COLO668 (cell line): ENCODE results near the gene ZBTB24.
"Not testable (repeated sequence)": the region's sequence is repeated elsewhere in the genome, so short reads cannot be mapped to it uniquely, and the experiment has no call there.

Source experiments
- DNase-seq: peaks from one replicate; lab custom pipeline; 2025; ENCODE audit not compliant: unreplicated experiment; lab: John Stamatoyannopoulos, UW

ZBTB24 gene

DNA sequence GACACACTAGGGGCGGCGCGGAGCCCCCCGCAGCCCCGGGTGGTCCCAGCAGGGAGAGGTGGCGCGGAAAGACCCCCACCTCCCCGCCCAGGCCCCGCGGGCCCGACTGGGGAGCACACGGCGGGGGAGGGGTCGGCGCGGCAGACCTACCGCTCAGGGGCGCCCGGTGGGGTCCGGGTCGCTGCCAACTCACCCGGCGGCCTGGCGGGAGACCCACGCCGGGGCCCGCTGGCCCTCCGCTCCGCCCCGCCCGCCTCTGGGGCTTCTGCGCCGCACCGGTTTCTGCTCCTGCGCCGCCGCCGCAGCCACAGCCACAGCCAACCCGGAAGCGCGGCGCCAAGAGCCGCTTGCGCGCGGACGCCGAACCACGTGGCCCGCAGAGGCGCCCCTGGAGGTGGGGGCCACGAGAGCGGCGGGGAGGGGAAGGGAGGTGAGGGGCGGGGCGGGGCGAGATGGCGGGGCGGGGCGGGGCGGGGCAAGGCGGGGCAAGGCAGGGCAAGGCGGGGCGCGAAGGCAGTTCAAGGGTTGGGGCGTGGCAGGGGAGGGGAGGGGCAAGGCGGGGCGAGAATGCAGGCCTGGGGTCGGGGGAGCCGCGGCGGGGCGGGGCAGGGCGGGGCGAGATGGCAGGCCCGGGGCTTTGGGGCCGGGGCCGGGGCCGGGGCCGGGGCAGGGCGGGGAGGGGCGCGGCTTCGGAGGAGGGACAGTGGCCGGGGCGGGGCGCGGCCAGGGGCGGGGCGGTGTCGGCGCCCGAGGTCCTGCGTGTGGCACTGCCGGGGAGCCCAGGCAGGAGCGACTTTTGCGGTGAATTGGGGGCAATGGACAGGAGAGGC lies at the start of gene ZBTB24:
TSS of gene ZBTB24 (minus strand) at position 315 of the 830 bp plus-strand sequence. CDS start 1,193 bp downstream, outside the sequence.
- DNase-seq, result peak; percentile 91

DNA sequence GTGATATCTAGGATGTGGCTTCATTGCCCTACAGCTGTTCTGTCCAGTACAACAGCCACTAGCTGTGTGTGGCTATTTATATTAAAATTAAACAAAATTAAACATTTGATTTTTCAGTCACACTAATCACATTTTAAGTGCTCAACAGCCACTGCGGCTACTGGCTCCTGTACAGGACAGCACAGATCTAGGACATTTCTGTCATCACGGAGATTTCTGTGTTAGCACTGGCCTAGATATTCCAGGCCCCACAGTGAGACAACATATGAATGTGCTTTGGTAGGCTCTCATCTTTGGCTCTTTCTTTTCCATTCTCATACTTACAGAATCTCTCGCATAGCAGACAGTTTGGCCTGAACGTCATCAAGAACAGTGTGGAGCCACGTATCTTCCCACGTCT lies 48.4 kb upstream of the ZBTB24 start:
- DNase-seq, result no peak

DNA sequence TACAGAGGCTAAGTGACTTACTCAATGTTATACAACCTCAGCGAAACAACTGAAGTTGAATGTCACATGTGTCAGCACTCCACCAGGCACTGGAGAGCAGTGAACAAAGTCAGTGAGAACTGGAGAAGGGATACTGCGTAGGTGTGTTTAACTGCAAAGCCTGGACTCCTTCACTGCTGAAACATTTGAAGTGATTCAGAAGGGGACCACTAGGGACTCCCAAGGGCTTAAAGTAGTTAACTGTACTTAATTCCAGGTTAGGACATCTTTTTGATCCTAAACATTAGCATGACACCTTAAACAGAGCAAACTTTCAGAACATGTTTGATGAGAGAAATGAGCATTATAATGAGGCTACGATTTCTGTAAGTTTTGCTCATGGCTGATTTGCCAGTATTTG lies 45.0 kb upstream of the ZBTB24 start:
- no peak for DNase-seq

DNA sequence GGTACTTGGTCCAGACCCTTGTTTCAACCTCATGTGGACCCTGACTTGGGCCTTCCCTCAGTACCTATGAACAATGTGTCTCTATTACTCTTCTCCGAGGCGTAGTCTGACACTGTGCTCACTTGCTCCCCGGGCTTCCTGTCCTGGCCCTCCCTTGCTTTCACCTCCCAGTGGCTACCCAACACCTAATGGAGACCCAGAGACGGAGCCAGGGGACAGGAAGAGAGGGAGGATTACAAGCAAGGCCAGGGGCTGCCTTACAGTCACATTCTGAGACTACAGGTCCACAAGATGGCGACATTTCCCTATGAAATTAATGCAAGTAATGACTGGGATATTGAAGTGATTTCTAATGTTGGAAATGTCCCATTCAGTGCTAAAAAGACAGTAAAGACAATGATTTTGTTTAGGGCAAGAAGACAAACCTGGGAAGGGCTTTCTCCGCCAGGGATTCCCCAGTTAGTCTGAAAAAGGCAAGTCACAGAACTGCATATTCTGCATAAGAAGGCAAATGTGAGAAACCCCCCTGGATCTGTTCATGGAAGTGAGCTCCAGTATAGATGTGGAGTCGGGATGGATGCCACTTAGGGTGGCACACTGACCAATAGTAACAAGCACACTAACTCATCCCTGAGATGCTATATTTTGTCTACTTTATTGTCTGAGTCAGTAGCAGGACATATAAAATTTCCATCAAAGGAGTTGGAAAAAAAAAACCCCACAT lies 44.0 kb upstream of the ZBTB24 start:
- DNase-seq, result peak; percentile 41

DNA sequence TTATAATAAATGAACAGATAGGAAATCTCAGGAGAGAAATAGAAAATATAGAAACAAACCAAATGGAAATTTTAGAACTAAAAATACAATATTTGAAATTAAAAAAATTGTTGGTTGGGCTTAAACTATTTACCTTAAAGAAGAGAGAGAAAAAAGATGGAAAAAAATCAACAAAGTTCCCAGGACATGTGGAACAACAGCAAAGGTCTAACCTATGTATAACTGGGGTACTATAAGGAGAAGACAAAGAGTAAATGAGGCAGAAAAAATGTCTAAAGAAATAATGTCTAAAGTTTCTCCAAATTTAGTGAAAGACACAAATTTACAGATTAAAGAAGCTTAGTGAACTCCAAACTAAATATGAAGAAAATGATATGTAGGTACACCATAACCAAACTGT lies 41.1 kb upstream of the ZBTB24 start:
- DNase-seq, result no peak

DNA sequence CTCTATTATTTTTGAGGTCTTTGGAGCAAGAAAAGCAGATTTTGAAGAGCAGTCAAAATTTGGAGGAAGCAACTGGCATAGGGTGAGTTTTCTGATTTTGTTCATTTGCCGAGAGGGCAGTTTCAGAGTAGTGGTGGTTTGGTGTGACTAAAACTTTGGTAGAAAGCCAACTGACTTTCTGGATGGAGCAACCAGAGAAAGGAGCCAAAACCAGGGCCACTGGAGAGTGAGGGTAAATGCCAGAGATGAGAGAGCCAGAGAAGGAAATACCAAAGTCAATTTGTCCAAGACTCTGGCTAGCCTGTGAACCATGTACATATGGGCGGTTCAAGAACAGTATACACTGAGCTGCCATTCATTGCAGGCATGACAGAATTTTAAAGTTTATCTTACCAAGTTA lies 40.5 kb upstream of the ZBTB24 start:
- DNase-seq, result no peak

DNA sequence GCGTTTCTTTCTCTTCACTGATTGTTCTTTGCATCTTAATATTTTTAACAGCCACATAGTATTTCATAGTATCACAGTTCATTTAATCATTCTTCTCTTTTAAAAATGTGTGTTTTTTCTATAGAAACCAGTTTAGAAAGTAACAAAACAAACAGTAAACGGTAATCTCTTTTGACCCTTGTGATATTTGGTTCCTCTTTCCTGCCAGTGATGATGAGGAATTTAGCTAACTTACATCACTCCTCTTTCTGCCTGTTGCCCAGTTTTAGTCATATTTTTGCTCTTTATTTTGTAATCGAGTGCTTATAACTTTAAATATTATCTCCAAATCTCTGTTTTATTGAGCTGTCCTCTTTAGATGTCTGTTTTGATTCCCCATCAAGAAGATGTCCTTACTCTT lies 38.1 kb upstream of the ZBTB24 start:
- no peak for DNase-seq

DNA sequence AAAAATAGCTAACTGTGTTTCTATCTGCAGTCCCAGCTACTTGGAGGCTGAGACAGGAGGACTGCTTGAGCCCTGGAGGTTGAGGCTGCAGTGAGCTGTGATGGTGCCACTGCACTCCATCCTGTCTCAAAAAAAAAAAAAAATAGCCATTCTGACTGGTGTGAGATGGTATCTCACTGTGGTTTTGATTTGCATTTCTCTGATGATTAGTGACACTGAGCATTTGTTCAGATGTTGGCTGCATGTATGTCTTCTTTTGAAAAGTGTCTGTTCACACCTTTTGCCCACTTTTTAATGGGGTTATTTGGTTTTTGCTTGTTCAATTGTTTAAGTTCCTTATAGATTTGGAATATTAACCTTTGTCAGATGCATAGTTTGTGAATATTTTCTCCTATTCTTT lies 36.6 kb upstream of the ZBTB24 start:
- DNase-seq, result not testable (repeated sequence)

DNA sequence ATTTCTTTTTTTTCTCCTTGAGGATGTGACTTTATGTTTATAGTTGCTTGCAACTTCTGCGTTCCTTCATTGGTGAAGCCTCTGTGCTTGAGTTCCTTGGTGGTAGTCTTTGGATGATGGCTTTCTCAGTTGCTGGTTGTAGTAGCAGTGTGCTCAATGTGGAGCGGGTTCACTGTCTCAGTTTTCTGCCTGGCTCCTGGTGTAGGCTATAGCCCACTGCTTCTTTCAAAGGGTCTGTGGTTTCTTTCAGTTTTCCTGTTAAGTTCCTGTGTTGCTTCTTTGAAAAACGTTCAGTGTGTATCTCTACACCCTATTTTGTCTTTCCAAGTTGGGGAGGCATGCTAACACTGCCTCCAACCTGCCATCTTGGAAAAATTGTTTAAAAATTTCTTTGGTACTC lies 33.9 kb upstream of the ZBTB24 start:
- DNase-seq, result no peak

DNA sequence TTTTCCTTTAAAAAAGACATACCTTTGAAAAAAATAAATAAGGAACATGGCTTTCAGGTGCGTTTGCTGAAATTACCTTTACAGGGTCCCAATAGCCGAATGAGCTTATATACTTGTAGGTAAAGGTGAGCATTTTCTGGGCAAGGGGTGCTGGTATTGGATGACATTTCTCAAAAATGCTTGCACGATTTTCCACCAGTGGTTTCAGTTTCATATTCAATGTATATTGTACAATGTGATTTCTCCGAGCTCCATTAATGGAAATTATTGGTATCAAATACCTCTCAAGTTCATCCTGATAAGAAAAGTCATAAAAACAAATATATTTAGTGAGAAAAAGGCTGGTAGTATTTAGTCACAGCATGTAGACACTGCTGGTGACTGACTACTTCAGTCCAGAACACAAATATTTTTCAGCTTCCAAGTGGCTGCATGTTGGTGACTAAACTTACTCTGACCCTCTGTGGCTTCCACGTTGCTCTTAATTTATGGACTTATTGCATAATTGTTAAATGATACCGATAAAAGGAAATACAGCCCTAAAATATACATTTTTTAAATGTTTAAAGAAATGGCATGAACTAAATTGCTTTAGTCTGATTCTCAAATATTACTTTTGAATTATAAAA lies 32.9 kb upstream of the ZBTB24 start:
- no peak for DNase-seq

DNA sequence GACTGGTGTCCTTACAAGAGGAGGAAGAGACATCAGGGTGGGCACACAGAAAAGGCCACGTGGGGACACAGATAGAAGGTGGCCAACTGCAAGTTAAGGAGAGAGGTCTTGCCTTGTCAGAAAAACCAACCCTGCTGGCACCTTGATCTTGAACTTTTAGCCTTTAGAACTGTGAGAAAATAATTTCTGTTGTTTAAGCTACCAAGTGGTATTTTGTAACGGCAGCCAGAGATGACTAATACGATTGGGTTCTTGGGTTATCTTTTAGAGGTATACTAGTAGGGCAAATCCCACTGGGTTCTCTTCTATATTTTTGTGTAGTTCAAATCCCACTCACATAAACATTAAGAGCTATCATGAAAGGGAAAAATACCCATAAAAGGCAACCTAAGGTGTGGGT lies 31.9 kb upstream of the ZBTB24 start:
- DNase-seq, result no peak

DNA sequence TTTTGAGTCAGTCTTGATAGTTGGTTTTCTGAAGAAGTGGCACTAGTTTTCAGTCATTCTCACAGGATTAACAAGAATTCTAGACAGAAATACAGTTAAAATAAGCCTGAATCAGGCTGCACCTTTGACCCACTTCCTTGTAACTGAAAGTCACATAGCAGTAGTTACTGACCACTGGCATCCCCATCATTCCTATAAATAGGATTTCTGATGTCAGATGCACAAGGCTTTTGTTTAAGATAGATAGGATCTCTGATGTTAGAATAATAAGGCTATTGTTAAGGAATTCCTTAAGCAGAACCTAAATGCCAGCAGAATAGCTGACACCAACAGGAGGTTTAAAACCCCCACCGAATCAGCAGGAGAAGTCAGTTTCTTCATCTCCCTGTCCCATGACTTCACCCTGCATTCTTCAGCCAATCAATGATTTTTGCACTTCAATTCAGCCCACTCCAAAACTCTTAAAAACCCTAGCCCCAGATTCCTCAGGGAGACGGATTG lies 30.6 kb upstream of the ZBTB24 start:
- no peak for DNase-seq

DNA sequence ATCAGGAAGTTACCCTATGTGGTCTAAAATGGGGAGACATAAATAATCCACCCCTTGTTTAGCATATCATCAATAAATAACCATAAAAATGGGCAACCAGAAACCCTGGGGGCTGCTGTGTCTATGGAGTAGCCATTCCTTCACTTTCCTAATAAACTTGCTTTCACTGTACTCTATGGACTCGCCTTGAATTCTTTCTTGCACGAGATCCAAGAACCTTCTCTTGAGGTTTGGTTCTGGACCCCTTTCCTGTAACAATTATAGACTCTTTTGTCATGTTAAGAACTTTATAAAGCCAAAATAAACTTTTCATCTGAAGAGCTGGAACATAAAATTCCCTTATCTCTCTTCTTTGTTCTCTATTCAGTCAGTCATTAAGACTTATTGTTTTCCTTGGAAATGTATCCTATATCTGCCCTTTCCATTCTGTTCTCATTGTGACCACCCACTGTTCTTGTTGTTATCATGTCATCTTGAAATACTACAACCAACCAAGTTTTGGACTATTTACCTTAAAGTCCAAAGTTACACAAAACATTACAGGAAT lies 29.3 kb upstream of the ZBTB24 start:
- DNase-seq, result no peak

DNA sequence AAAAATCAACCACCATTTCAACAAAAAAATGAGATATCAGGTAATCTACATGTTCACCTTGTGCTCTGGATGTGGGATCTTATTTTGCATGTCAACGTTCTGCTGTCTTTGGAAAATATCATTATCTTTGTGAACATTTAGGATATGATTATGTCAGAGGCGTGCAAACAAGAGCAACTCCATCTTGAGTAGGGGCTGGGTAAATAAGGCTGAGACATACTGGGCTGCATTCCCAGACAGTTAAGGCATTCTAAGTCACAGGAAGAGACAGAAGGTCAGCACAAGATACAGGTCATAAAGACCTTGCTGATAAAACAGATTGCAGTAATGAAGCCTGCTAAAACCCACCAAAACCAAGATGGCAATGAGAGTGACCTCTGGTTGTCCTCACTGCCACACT lies 28.8 kb upstream of the ZBTB24 start:
- no peak for DNase-seq

DNA sequence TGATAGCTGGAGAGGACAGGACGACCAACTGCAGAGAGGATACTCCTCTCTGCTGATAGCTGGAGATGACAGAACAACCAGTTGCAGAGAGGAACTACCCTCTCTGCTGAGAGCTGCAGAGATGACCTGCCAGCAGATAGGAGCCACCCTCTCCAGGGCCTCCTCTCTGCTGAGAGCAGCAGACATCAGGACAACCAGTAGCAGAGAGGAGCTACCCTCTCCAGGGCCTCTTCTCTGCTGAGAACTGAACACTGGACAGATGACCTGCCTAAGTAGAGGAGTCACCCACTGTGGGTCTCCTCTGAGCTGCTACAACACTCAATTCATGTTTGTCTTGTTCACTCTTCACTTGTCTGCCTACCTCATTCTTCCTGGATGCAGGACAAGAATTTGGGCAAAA lies 27.3 kb upstream of the ZBTB24 start:
- no peak for DNase-seq

DNA sequence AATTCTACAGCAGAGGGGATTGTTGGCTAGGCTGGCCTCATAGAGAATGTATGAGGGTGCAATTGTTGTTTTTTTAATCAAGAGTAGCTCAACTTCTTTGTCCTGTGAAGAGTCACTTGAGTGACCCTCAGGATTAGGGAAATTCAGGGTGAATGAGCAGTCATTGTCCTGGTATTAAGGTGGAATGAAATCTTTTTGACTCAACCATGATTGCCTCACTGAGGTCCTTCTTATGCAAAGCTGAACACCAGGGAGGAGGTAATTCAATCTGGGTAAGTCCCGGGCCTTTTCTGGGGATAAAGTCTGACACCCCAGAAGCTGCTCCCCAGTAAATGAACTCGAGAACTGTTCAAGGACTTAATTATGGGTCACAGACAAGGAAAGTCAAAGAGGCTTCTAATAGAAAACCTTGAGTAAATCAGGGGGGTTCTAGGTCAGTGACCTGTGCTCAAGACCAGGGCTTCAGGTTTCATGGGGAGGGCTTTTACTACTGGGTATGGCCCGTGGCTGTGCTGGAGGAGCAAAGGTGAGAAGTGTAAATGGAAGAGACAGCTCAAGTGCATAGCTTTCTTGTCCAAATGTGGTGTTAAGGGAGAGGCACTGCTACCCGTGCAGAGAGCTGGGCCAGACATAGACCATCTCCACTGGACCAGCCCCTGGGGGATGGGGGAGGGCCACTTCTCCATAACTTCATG lies 25.3 kb upstream of the ZBTB24 start:
- DNase-seq, result no peak

DNA sequence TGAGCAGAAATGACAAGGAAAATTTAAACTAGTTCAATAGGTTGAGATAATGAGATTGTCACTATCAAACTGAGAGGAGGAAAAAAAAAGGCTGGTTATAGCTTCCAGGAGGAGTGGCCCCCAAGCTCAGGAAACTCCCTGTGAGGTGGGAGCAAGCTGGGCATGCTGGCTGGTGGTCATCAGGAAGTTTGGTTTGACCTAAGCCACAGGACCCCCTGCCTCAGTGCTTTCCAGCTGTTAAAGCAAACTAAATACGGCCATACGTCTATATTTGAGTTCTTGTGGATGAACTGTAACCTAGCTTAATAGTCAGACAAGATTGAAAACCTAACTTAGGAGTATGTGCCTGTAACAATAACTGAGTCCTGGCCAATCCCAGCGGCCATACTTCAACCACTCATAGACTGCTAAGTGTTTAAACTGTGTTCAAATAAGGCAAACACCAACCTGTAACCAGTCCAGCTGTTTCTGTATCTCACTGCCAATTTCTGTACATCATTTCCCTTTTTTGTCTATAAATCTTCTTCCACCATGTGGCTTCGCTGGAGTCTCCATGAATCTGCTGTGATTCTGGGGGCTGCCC lies 24.6 kb upstream of the ZBTB24 start:
- no peak for DNase-seq

DNA sequence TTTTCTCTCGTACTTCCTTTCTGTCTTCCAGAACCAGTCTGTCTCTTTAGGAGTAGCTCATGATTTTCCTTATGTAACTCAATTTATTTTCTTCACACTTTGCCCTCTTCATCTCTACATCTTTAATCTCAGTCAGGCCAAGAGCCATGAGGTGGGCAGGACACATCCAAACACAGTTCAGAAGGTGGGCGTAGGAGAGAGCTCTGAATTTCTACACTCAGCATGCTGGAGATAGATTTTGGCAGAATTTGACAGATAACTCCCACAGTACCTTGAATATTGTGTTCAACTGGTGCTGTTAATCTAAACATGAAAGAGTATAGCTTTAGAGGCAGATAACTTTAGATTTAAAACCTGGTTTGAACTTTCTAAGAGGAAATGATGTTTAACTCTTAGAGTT lies 23.8 kb upstream of the ZBTB24 start:
- DNase-seq, result no peak

DNA sequence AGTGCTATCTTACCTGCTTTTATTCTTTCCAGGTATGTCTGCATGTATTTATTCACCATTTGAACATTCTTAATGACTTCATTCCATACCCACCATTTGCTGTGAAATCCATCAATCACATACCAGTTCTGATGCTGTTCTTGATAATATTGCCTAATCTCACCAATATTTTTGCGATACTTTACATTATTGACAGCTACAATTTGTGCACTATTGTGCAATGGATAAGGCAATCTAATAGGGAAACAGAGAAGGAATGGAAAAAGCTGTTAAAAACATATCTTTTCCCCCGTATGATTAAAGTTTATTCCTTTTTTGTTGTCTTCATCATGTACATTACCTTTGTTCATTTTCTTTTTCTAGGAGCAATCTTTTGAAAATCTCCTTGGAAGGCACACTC lies 23.3 kb upstream of the ZBTB24 start:
- DNase-seq, result no peak

DNA sequence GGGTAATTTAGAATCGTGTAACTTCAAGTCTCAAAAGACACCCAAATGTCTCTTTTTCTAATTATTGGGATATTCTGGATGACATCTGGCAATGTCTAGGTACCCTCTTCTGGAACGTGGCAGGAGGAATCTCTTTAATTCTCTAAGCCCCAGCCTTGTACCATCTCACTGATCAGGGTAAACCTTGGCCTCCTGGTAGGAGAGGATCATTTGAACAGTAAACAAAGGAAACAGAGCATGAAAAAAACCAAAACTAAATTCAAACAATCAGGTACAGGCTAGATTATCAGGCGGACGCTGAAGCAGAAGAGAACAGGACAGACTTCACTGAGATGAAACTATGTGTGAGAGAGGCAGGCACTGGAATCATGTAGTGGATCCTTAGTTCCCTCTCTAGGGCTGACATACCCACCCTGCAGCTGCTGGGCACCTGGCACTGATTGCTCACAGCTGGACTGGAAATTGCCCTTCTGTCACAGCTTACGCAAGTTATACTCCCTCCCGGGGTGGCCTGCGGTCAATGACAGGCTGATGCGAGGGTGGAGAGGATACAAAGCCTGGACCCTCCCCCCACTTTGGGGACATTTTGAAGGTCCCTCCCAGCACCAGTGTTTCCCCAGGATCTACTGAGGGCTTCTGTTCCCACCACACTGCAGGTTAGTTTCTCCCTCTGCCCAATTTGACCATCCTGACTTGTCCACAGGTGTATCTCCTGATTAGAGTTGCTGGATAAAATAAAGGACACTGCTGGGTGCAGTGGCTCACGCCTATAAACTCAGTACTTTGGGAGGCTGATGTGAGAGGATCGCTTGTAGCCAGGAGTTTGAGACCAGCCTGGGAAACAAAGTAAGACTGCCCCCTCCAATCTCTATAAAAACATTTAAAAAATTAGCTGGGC lies 20.6 kb upstream of the ZBTB24 start:
- DNase-seq, result peak; percentile 10
